Measurements from ENCODE around the gene ADAMTS13.

DNA sequence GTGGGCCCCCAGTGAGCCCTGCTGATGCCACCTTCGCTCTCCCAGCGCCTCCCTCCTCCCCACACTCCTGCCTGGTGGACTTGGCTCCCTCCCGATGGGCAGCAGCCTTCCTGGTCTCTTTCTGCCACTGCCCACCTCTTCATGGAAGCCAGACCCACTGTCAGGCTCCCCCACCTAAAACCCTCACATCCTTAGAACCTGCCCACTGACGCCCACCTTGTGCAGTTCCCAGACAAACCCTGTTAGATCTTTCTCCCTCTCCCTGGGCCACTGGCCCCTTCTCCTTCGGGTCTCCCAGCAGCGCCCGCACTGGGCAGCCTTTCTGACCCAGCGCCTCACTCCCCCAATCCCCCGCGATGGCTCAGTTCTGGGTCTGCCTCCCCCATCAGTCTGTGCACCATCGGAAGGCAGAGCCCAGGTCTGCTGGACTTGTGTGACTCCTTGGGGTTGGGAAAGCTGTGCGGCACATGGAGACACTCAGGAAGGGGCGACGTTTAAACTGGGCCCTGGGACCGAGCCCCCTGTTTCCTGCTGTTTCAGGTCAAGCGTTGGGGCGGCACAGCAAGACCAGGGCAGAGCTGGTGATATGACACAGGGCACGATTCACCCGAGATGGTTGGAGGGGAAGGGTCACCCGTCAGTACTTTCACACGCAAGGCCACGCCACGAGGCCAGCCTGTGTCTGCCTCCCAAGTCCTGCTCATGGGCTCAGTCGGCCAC, 85.2 kb downstream of the ADAMTS13 start:
- TF ChIP-seq, protein P1, sequence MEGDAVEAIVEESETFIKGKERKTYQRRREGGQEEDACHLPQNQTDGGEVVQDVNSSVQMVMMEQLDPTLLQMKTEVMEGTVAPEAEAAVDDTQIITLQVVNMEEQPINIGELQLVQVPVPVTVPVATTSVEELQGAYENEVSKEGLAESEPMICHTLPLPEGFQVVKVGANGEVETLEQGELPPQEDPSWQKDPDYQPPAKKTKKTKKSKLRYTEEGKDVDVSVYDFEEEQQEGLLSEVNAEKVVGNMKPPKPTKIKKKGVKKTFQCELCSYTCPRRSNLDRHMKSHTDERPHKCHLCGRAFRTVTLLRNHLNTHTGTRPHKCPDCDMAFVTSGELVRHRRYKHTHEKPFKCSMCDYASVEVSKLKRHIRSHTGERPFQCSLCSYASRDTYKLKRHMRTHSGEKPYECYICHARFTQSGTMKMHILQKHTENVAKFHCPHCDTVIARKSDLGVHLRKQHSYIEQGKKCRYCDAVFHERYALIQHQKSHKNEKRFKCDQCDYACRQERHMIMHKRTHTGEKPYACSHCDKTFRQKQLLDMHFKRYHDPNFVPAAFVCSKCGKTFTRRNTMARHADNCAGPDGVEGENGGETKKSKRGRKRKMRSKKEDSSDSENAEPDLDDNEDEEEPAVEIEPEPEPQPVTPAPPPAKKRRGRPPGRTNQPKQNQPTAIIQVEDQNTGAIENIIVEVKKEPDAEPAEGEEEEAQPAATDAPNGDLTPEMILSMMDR (IDR thresholded peaks at IDR 0.05 in 8 of 11, conservative IDR thresholded peaks at IDR 0.05 in 3 of 11): no peak
- no peak for TF ChIP-seq POLR2AphosphoS5 (IDR thresholded peaks at IDR 0.05)
